KBM-7 (cell line): ENCODE results near the gene RAB31.

Experiments
- DNase-seq: peaks from one replicate; pipeline ENCODE4 v3.0.0-alpha.2; 2015
- in situ Hi-C: fragments of 300-500 bp; cut with MboI; formaldehyde crosslinking; loops from 2 replicates; pipeline ENCODE4 v1.14.3; 2020; ENCODE audit warnings: low sequenced_read_pairs, low pct_unique_long_range_greater_than_20kb, mixed read lengths

Gene RAB31

GRCh38 chr18:9802175-9803062, 94.3 kb downstream of the RAB31 start:
- DNase-seq: no peak
- in situ Hi-C loops: no loop called here

DNA sequence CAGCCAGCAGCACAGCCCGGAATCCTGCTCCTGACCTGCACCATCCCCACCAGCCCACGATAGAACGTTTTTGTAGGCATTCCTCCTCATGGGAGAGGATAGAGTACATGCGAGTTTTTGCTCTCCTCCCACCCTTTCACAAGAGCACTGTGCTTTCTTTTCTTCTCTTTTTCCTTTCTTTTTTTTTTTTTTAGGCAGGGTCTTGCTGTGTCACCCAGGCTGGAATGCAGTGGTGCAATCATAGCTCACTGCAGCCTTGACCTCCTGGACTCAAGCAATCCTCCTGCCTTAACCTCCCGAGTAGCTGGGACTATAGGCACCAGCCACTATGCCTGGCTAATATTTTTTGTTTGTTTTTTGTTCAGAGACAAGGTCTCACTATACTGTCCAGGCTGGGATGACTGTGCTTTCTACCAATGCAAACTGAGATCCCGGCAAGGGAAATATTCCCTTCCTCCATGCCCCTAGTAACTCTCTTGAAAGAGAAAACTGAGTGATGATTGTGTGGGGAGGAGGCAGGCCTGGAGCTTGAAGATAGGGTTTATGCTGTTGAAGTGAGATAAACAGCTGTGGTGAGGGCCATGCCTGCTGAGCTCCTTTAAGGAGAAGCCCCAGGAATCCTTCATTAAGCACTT, 95.1 kb downstream of the RAB31 start:
- DNase-seq: no peak
- in situ Hi-C loops: no loop called here

DNA sequence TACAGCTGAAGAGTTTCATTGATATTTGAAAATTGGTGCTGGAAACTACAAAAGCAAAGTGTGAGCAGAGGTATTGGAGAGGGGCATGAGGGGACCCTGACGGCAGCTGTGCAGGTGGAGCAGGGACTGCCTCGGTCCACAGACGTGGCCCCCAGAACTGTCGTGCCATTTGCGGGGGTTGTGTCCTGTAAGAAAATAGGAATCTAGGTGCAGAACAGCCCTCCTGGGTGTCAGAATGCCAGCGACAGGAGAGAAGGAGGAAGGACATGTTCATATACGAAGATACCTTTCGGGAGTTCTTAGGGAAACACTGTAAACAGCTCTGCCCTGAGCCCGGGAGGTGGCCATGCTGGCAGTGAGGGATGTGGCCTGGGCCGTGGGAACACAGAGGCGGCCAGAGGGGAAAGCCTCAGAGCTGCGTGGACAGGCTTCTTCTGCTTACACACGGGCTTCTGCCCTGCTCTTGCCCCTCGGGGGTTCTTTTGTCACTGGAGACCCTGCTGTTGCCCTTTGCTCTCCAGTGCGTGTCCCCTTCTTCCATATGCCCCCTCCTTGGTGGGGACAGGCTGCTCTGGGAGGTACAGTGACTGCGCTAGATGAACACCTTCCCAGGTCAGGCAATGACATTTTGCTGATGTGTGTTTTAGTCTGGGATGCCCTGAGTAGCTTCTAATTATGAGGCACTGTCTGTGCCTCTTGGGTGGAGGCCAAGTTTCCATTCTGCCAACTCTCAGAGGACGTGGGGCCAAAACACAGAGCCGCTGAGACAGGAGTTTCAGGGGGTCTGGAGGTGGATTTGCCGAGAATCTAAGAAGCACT, 95.8 kb downstream of the RAB31 start:
- DNase-seq: no peak
- in situ Hi-C loops: no loop called here

DNA sequence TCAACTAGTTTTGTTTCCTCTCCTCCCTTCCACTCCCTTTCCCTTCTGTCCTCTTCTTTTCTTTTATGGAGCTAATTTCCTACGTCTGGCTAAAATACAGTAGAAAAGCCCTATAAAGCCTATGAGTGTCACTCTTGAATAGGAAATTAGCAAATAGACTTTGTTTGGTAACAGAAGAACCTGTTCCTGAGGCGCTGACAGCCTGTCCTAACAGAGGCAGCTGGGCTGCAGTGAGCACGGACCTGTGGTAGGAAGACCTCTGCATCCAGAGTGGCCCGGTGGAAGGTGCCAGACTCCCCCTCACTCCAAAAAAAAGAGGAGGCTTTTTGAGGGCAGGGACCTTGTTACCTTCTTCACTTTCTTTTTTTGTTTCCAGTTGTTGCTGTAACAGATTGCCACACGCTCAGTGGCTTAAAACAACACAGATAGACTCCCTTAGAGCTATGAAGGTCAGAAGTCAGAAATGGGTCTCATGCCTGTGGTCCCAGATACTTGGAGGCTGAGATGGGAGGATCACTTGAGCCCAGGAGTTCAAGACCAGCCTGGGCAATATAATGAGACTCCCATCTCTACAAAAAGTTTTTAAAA, 96.5 kb downstream of the RAB31 start:
- in situ Hi-C loops: no loop called here
- no peak for DNase-seq

DNA sequence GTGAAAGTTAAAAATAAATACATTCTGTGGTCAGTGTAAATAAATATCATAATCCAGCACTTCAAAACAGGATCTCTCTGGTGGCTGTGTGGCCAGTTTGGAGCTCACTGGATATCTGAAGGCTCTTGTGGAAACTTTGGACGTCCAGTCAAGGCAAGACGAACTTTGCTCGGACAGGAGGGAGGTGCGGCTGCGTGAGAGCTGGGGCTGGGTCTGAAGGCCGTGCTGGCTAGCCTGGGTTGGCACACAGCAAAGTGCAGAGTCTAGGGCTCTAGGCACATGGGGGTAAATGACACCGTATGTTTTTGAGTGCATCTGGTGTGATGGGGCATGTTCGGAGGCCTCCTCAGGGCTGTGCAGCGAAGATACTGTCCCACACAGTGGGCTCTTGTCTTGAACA, 98.8 kb downstream of the RAB31 start:
- in situ Hi-C loops: no loop called here
- DNase-seq: no peak

DNA sequence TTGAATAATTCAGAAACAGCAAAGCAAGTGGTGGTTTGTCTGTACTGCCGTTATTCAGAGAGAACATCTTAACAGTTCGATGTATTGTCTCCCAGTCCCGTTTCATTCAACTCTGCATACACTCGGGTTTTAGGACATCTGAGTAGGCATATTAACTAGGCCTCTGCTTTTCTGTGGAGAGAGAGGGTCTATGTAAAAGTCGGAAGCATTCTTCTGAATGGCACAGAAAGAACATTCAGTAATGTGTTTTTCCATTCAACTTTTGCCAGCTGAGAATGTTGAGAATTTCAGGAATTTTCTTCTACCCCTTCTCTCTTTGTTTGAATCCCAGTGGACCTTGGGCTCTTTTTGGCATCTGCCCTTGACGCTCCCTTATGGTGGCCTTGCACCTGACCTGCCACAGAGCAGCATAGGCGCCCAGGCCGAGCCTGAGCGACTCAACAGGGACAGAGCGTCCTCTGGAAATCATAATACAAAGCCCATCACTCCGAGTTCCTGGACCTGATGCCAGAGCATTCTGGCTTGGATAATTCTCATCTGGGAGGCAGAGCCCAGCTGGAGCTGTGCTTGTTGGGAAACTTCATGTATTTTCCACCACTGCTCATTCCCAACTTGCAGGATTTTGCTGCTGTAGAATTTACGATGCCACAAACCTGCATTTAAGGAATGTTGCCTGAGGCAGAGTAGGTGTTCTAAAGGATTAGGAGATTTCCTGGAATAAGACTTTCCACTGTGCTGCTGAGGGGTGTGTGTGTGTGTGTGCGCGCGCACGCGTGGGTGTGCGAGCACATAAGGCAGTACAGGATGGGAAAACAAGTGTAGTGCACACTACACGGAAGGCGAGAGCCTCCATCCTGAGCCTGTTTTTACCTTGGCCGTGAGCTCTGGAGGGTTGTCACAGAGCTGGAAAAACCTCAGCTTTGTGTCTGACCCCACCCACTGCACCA, 100.5 kb downstream of the RAB31 start:
- DNase-seq: no peak
- in situ Hi-C loops: no loop called here

- no peak for DNase-seq
- in situ Hi-C loops: no loop called here
Observed at GRCh38 chr18:9809697-9810096, 101.6 kb downstream of the RAB31 start.

DNA sequence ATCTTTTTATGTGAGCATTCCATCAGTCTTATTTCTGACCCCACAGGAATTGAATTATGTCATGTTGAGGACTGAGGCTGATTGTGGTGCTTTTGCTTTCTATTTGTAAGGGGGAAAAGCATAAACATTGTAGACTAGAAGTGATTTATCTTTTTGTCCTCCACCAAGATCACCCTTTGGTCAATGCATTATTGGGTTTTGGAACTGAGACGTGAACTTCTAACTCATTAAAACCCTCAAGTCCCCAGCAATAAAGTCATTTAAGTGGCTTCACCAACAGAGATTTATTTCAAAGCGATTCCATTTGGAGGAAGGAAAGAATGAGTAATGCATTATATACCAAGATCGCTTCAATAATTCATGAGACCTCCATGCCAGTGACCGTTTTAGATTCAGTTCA, 102.2 kb downstream of the RAB31 start:
- DNase-seq: no peak
- in situ Hi-C loops: no loop called here

GRCh38 chr18:9810994-9811705, 103.0 kb downstream of the RAB31 start:
- DNase-seq: no peak
- in situ Hi-C loops: no loop called here

- in situ Hi-C loops: no loop called here
- no peak for DNase-seq
Observed at GRCh38 chr18:9811978-9812377, 103.9 kb downstream of the RAB31 start.

GRCh38 chr18:9814431-9814830, 106.3 kb downstream of the RAB31 start:
- in situ Hi-C loops: no loop called here
- DNase-seq: no peak

DNA sequence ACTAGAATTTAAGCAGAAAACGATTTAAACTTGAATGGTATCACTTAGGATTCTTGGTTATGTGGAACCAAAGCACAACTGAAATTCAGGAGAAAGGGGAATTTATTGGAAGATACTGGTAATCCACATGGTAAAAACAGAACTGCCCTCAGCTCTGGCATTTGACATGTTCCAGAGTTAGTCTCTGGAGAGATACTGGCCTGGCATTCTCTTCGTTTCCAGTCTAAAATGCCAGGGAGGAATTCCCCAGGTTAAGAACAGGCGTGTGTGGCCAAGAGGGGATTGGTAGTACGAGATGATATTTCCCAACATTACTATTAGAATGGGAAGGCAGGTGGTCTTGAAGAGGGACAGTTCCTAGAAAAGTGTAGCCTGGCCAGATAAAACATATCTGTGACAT, 109.2 kb downstream of the RAB31 start:
- in situ Hi-C loops: no loop called here
- no peak for DNase-seq

DNA sequence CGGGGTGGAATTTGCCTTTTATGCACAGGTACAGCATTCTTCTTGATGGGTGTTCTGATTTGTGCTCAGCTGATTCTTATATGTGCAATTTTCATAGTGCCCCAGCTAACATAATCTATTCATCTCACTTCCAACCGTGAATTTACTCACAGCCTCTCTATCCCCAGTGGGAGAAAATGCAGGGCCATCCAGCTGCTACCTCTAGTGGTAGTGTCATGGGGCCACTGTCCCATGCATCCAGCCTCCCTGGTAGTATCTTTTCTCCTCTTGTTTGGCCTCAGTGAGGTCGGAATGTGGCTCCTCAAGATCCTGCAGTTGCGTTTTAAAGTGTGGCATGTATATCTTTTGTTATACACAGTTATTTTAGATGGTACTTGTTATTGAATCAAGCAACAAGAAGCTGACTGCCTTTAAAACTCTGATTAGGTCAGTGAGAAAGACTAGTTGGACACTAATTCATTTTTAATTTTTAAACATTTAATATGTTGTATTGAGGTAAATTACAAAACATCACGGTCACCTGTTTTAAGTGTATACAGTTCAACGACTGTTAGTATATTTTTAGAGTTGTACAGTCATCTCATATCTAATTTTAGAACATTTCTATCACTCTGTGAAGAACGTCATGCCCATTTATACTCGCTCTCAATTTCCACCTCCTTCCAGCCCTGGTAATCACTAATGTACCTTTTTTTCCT, 109.8 kb downstream of the RAB31 start:
- no peak for DNase-seq
- in situ Hi-C loops: no loop called here

DNA sequence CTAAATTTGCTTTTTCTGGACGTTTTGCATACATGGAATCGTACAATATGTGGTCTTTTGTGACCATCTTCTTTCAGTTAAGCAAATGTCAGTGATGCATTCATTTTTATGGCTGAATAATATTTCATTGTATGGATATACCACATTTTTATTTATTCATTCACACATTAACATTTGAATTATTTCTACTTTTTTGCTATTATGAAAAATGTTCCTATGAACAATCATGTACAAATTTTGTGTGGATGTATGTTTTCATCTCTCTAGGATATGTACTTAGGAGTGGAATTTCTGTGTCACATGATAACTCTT, 110.3 kb downstream of the RAB31 start:
- DNase-seq: no peak
- in situ Hi-C loops: no loop called here

DNA sequence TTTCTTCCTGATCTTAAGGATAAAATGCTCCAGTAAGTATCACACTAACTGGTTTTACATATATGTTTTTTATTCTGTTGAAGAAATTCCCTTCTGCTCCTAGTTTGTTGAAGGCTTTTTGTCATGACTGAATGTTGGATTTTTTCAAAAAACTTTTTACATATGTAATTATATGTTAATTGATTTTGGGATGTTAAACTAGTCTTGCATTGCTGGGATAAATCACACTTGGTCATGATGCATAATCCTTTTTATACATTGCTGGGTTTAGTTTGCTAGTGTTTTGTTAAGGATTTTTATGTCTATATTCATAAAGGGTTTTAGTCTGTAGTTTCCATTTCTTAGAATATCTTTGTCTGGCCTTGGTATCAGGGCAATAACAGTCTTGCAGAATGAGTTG, 112.0 kb downstream of the RAB31 start:
- in situ Hi-C loops: no loop called here

GRCh38 chr18:9820719-9821118, 112.6 kb downstream of the RAB31 start:
- DNase-seq: no peak
- in situ Hi-C loops: no loop called here

More for the DNA sequence above, 112.0 kb downstream of the RAB31 start:
- no peak for DNase-seq

GRCh38 chr18:9822587-9823185, 114.6 kb downstream of the RAB31 start:
- in situ Hi-C loops: no loop called here
- DNase-seq: no peak
